Fibroblast of pulmonary artery (primary cell): ENCODE measurements around the gene AQR.
"Not testable (repeated sequence)": the region's sequence is repeated elsewhere in the genome, so short reads cannot be mapped to it uniquely, and the experiment has no call there.

Experiments used
- DNase-seq: peaks from one replicate; pipeline ENCODE4 v3.0.0-alpha.2; 2010; ENCODE audit warnings: low read depth
- H3K4me3 ChIP-seq: replicated peaks from 2 replicates; pipeline ENCODE4 v1.5.1; 2011; ENCODE audit warnings: low read depth, mild to moderate bottlenecking, control low read depth, low read length, moderate library complexity
- CTCF ChIP-seq: IDR thresholded peaks from 2 replicates; pipeline ENCODE4 v1.5.1; 2011; ENCODE audit warnings: mild to moderate bottlenecking, control low read depth, low read length, inconsistent platforms; ENCODE audit errors: missing control alignments

The AQR gene

GRCh38 chr15:34941831-34942230 lies 27.7 kb downstream of the AQR start:
- no peak overlapping the region for H3K4me3 ChIP-seq
- peak; percentile 4 for DNase-seq
- TF ChIP-seq CTCF, result no peak

DNA sequence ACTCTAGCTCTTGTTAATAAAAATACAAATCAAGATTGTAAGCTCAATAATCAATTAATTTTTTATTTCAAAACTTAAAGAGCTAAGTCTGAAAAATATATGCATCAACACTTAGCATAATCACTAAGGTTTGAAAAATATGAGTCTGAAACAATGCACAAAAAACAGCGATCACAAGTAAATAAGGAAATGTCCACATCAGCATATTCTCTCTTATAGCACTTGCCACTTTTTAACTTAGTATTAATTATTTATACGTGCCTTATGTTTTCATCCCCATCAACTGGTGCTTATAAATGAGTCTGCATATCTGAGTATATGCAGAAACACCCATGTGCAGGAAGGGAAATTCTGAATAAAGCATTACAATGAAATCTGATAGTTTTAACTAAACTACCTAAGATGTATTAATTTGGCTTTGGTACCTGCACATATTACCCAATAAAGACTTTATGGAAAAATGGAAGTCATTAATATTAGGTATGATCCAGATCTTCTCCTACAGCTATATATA lies 28.3 kb downstream of the AQR start:
- DNase-seq, result no peak
- H3K4me3 ChIP-seq, result no peak overlapping the region
- no peak for TF ChIP-seq CTCF

DNA sequence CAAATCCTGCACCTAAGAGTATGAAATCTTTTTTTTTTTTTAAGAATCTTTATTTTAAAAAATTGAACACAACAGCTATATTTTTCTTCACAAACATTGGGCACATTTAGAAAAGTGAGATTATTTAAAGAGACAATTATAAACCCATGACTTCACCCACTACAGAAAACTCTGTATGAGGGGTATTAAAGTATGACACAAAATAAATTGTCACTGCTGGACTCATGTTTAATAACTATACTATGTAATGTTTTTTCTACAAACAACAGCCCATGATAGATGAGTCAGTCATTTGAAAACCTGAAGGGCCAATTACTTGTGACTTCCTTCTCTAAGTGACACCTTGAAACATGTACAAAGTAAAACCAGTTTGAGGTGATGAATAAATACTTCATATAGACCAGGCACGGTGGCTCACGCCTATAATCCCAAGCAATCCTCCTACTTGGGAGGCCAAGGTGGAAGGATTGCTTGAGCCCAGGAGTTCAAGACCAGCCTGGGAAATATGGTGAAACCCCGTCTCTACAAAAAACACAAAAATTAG lies 36.0 kb downstream of the AQR start:
- TF ChIP-seq CTCF, result no peak
- no peak for DNase-seq
- H3K4me3 ChIP-seq, result no peak overlapping the region

DNA sequence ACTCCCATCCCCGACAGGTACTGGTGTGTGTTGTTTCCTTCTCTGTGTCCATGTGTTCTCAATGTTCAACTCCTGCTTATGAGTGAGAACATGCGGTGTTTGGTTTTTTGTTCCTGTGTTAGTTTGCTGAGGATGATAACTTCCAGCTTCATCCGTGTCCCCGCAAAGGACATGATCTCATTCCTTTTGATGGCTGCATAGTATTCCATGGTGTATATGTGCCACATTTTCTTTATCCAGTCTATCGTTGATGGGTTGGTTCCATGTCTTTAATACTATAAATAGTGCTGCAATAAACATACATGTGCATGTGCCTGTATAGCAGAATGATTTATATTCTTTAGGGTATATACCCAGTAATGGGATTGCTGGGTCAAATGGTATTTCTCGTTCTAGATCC lies 41.2 kb downstream of the AQR start:
- not testable (repeated sequence) for H3K4me3 ChIP-seq, DNase-seq

- no peak for TF ChIP-seq CTCF
- H3K4me3 ChIP-seq, result no peak overlapping the region
- no peak for DNase-seq
Measured at GRCh38 chr15:34927726-34928125, 41.8 kb downstream of the AQR start.

GRCh38 chr15:34914317-34914716 lies 55.2 kb downstream of the AQR start:
- no peak for TF ChIP-seq CTCF
- no peak for DNase-seq
- H3K4me3 ChIP-seq, result no peak overlapping the region

DNA sequence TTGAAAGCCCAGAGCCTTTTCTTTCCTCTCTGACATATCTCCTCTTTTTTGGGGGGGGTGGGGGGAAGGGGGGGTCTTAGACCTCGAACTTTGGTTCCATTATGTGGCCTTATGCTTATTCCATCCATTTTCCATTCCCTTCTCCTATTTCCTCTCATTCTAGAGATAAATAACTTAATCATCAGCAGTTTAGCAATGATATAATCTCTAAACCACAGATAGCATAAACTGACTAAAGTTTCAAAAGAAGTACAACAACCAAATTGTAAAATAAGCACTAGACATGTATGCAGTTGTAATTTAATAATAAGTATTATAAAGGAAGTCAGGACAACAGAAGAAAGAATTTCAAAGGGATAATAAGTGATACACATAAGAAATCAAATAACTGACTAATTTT lies 64.5 kb downstream of the AQR start:
- no peak for DNase-seq
- no peak overlapping the region for H3K4me3 ChIP-seq
- no peak for TF ChIP-seq CTCF
